ENCODE results near the gene SH3BP5.
"Not testable (repeated sequence)": the region's sequence is repeated elsewhere in the genome, so short reads cannot be mapped to it uniquely, and the experiment has no call there.

SH3BP5 gene, protein sequence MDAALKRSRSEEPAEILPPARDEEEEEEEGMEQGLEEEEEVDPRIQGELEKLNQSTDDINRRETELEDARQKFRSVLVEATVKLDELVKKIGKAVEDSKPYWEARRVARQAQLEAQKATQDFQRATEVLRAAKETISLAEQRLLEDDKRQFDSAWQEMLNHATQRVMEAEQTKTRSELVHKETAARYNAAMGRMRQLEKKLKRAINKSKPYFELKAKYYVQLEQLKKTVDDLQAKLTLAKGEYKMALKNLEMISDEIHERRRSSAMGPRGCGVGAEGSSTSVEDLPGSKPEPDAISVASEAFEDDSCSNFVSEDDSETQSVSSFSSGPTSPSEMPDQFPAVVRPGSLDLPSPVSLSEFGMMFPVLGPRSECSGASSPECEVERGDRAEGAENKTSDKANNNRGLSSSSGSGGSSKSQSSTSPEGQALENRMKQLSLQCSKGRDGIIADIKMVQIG

DNA sequence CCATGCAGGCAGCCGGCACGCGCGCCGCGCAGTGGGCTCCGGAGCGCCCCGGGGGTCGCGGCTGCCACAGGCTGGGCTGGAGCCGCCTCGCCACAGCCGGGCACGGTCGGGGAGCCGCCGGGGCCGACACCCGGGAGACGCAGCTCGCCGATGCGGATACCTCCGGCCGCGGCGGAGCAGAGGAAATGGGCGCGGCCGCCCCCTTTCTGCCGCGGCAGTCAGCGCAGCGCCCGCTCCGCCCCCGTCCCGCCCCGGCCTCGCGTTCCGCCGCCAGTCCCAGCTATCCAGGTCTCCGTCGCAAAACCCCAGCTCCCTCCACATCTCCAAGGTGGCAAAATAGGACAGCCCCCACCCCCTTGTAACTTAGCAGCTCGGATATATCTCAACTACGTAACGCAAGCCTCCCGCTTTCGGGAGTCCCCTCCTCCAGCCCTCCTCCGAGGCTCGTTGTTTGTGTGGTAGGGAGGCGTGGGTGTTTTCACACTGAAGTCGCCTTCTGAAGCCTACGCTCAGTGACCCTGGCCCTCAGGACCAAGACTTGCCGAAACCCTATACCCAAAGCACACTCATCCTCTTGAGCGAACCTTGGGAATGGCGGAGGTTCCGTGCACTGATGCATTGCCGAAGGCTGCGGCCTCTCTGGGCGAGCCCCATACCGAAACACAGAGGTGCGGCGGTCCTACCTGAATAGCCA lies at the start of gene SH3BP5:
Gene SH3BP5, minus strand, starts transcription at position 182 of the 694 bp plus-strand sequence. Its CDS starts 178 bp downstream, at position 4.
- Histone ChIP-seq H3K4me1 (ENCODE audit: insufficient read depth, low read length) (peaks cover 14% of the 10 kb centered on the region), H3K9ac (ENCODE audit: low read length) (peak within 1 kb of the TSS; percentile 40), H3K27ac (ENCODE audit: low read depth, low read length) (peak within 1 kb of the TSS; percentile 69), H3K4me3 (ENCODE audit: low read depth in 1 of 2, low read length in 2 of 2) (peak within 1 kb of the TSS; percentile 71 to 81), H3K36me3 (ENCODE audit: insufficient read depth, low read length) (no peaks in the 10 kb centered on the region), H3K27me3 (ENCODE audit: control insufficient read depth in 1 of 2, insufficient read depth in 2 of 2, low read length in 2 of 2) (no peaks in the 10 kb centered on the region), H3K9me3 (ENCODE audit: low read length) (no peaks in the 10 kb centered on the region)

DNA sequence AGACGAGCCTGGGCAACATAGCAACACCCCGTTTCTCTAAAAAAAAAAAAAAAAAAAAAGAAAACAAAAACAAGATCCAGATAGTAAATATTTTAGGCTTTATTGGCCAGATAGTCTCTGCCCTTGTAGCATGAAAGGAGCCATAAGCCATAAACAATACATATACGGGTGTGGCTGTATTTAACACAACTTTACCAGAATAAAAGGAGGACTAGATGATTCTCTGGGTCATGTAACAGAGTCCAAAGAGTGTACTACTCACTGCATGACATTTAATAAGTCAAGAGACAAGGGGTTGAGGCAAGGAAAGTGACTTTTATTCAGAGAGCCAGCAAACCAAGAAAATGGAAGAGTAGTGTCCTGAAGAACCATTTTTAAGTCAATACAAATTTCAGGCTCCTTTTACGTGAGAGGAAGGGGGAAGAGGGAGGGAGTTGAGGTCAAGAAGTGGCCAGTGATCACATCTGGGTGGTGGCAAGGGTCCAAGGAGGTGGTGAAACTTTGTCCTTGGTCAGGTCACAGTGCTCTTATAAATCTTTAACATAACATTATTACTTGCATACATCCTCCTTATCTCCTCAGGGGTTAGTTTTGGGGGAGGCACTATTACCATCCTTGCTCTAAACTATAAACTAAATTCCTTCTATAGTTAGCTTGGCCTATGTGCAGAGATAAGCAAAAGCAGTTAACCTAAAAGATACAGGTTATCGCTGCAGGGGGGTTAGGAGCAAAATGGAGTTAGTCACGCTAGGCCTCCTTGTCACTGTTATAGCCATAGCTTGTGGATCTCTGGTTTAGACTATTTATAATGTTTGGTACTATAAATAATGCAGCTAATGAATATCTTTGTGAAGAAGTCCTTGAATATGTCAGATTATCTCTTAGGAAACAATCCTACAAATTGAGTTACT lies 48.8 kb upstream of the SH3BP5 start:
- Histone ChIP-seq H3K4me1 (ENCODE audit: insufficient read depth, low read length) (no peaks in the 10 kb centered on the region), H3K27me3 (ENCODE audit: control insufficient read depth in 1 of 2, insufficient read depth in 2 of 2, low read length in 2 of 2) (no peaks in the 10 kb centered on the region), H3K36me3 (ENCODE audit: insufficient read depth, low read length) (no peaks in the 10 kb centered on the region), H3K27ac (ENCODE audit: low read depth, low read length) (no peak overlapping the region), H3K9ac (ENCODE audit: low read length) (no peak overlapping the region), H3K9me3 (ENCODE audit: low read length) (no peaks in the 10 kb centered on the region), H3K4me3 (ENCODE audit: low read depth in 1 of 2, low read length in 2 of 2) (no peak overlapping the region)

DNA sequence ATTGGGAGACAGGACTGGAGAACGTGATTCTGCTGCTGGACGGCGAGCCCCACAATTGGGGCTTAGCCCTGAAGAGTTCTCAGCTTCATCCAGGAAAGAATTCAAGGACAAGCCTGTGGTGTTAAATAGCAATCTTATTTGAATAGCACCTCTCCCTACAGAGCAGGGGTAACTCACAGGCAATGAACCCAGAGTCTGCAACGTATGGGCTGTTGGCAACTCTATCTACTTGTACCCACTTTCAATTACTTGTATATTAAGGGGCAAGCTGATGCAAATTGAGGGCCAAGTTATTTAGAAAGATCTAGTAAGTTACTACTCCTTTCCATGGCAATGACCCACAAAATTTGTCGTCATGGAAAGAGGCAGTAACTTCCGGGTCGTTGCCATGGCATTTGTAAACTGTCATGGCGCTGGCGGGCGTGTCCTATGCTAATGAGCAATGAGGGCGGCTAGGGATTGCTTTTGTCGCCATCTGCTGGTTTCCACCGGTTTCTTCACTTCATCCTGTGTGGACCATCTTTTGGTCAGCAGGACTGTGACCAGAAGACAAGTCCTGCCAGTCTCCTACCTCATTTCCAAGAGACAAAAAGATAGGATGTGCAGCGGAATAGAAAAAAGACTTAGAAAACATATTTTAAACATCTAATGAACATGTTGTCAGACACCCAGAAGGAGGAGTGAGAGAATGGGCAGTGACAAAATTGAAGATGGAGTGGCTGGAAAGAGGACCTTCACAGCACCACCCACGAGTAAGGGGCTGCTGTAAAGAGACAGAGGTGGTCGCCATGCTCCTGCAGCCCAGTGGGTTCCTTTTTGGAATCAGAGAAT lies 45.8 kb upstream of the SH3BP5 start:
- Histone ChIP-seq H3K4me3 (ENCODE audit: low read depth in 1 of 2, low read length in 2 of 2) (no peak overlapping the region), H3K27me3 (ENCODE audit: control insufficient read depth in 1 of 2, insufficient read depth in 2 of 2, low read length in 2 of 2) (no peaks in the 10 kb centered on the region), H3K36me3 (ENCODE audit: insufficient read depth, low read length) (no peaks in the 10 kb centered on the region), H3K9me3 (ENCODE audit: low read length) (no peaks in the 10 kb centered on the region), H3K9ac (ENCODE audit: low read length) (no peak overlapping the region), H3K27ac (ENCODE audit: low read depth, low read length) (no peak overlapping the region), H3K4me1 (ENCODE audit: insufficient read depth, low read length) (no peaks in the 10 kb centered on the region)

DNA sequence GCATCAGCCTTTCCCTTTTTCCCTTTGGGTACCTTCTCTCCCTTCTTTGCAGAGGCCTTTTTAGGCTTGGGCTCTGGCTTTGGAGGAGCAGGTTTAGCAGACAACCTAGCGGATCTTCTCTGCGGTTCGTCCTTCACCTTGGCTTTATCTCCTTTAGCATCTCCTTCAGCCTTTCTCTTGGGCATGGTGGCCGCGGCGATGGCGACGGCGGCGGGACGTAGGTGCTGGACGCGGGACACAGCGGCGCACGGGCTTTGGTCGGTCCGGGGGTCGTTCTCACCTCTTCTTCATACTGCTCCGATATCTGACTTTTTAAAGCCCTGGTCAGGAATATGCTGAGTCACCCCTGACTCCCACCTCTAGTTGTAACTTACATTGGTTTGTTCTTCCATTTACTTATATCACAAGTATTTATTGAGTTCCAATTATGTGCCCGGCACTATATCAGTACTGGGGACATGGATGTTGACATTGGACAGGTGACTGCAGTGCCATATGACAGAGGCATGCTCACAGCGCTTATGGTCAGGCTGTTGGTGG lies 43.1 kb upstream of the SH3BP5 start:
- H3K9ac ChIP-seq (ENCODE audit: low read length) = no peak overlapping the region
- H3K27me3 ChIP-seq (ENCODE audit: control insufficient read depth in 1 of 2, insufficient read depth in 2 of 2, low read length in 2 of 2) = no peaks in the 10 kb centered on the region
- H3K36me3 ChIP-seq (ENCODE audit: insufficient read depth, low read length) = no peaks in the 10 kb centered on the region
- no peak overlapping the region for H3K4me3 ChIP-seq (ENCODE audit: low read depth in 1 of 2, low read length in 2 of 2)
- no peak overlapping the region for H3K27ac ChIP-seq (ENCODE audit: low read depth, low read length)
- no peaks in the 10 kb centered on the region for H3K4me1 ChIP-seq (ENCODE audit: insufficient read depth, low read length)
- H3K9me3 ChIP-seq (ENCODE audit: low read length) = no peaks in the 10 kb centered on the region

DNA sequence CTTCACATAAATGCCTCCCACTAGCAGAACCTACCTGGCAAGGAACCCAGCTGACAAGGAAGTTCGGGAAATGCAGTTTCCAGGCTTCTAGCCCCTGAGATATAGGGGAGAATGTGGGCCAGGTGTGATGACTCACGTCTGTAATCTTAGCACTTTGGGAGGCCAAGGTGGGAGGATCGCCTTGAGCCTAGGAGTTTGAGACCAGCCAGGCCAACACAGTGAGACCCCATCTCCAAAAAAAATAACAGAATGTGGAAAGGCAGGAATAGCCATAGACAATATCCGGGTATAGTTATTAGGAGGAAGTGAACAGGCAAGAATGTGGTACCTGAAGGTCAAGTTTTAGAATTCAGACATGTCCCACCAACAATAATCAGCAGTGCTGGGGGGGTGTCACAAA lies 40.5 kb upstream of the SH3BP5 start:
- no peaks in the 10 kb centered on the region for H3K4me1 ChIP-seq (ENCODE audit: insufficient read depth, low read length)

DNA sequence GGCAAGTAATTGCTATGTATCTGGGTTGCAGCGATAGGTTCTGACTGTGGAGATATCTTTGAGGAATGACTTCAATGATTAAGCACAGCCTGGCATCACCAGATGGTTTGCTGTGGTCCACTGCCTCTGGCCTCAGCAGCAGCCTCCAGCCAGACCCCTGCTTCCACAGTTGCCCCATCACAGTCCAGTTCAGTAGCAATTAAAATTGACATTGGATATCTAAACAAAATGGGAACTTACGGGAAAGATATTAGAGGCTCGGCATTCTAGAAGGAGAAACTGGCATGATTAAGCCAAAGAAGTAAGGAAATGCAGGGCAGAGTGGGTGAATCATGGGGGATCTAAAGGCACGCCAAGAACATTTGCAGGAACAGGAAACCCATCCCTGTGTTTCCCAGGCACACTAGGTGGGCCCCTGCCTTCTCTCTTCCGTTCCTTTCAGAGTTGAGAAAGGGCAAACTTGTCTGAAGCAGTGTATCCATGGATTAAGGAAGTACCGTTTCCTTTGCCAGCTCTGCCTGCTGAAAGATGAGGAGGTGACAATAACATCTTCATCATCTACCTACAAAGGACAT lies 36.3 kb upstream of the SH3BP5 start:
- Histone ChIP-seq H3K27ac (ENCODE audit: low read depth, low read length) (no peak overlapping the region), H3K9me3 (ENCODE audit: low read length) (no peaks in the 10 kb centered on the region)

More for the DNA sequence above, 40.5 kb upstream of the SH3BP5 start:
- Histone ChIP-seq H3K9me3 (ENCODE audit: low read length) (no peaks in the 10 kb centered on the region), H3K36me3 (ENCODE audit: insufficient read depth, low read length) (no peaks in the 10 kb centered on the region), H3K9ac (ENCODE audit: low read length) (no peak overlapping the region), H3K27ac (ENCODE audit: low read depth, low read length) (no peak overlapping the region), H3K27me3 (ENCODE audit: control insufficient read depth in 1 of 2, insufficient read depth in 2 of 2, low read length in 2 of 2) (no peaks in the 10 kb centered on the region), H3K4me3 (ENCODE audit: low read depth in 1 of 2, low read length in 2 of 2) (no peak overlapping the region)

DNA sequence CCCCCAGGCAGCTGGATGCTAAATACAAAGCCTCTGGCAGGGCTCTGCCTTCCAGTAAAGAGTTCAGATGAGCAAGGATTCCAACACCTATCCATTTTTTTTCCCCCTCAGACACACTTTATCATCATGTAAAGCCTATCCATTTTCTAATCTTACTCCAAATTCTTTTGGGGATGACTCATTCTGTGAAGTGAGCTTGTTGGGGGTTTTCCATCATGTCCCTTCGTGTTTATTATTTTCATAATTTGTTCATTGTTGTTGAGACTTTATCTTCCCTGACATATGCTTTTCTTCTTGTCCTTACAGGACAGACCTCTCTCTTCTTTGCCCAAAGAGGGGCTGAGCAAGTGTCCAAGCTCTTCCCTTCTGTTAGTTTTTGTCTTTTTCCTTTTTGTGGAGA lies 34.7 kb upstream of the SH3BP5 start:
- no peak overlapping the region for H3K27ac ChIP-seq (ENCODE audit: low read depth, low read length)
- no peaks in the 10 kb centered on the region for H3K27me3 ChIP-seq (ENCODE audit: control insufficient read depth in 1 of 2, insufficient read depth in 2 of 2, low read length in 2 of 2)
- H3K9me3 ChIP-seq (ENCODE audit: low read length) = no peaks in the 10 kb centered on the region
- H3K4me1 ChIP-seq (ENCODE audit: insufficient read depth, low read length) = no peaks in the 10 kb centered on the region
- no peak overlapping the region for H3K9ac ChIP-seq (ENCODE audit: low read length)
- H3K36me3 ChIP-seq (ENCODE audit: insufficient read depth, low read length) = no peaks in the 10 kb centered on the region
- no peak overlapping the region for H3K4me3 ChIP-seq (ENCODE audit: low read depth in 1 of 2, low read length in 2 of 2)

More for the DNA sequence above, 36.3 kb upstream of the SH3BP5 start:
- H3K36me3 ChIP-seq (ENCODE audit: insufficient read depth, low read length) = no peaks in the 10 kb centered on the region
- H3K9ac ChIP-seq (ENCODE audit: low read length) = no peak overlapping the region
- H3K4me1 ChIP-seq (ENCODE audit: insufficient read depth, low read length) = no peaks in the 10 kb centered on the region
- H3K4me3 ChIP-seq (ENCODE audit: low read depth in 1 of 2, low read length in 2 of 2) = no peak overlapping the region
- H3K27me3 ChIP-seq (ENCODE audit: control insufficient read depth in 1 of 2, insufficient read depth in 2 of 2, low read length in 2 of 2) = no peaks in the 10 kb centered on the region

DNA sequence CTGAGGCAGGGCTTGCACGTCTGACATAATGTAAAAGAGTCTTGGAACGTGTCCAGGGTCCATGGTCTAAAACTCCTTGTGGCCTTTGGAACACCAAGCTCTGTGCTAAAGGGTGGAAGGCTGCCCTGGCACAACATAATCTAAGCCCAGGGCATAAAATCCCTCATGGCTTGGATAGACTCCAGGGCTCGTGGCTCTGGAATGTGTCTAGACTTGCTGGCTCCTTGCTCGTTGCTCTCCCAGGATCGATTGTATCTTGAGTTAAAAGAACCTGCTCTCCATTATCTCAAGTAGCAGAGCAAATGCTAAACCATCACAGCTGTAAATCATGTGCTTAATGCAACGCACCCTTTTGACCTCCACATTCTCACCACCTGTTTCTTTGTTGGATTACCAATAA lies 31.7 kb upstream of the SH3BP5 start:
- H3K9me3 ChIP-seq (ENCODE audit: low read length); H3K4me3 ChIP-seq (ENCODE audit: low read depth in 1 of 2, low read length in 2 of 2); H3K4me1 ChIP-seq (ENCODE audit: insufficient read depth, low read length); H3K9ac ChIP-seq (ENCODE audit: low read length); H3K27me3 ChIP-seq (ENCODE audit: control insufficient read depth in 1 of 2, insufficient read depth in 2 of 2, low read length in 2 of 2); H3K36me3 ChIP-seq (ENCODE audit: insufficient read depth, low read length); H3K27ac ChIP-seq (ENCODE audit: low read depth, low read length): not testable (repeated sequence)

DNA sequence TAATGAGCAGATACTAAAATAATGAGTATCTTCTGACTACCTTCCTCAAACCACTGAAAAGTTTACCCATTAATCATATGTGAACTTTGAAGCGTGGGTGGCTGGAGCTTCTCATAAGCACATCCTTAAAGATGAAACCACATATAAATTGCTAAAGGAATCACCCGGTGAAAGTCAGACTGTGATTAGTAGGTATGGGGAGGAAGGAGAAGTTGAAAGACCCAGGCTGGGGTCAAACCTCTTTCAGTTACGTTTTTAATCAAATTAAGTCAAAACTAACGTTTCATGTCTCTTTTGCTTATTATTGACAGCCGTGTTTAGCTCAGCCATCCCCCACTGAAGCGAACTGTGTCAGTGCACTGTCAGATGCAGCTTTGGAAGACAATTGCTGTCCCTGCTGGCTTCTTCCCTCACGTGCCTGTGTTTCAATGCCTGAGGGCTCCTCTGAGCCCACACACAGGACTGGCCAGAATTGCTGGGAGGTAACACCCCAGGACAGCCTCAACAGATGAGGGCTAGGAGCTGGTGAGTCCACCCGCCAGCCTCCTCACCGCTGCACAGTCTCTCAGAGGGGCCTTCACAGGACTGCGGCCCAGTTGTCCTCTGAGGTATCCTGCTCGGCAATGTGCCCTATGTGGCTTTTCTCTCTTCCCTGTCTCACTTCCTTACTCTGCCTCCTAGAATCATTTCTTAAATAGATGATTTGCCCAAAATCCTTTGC lies 29.3 kb upstream of the SH3BP5 start:
- H3K4me1 ChIP-seq (ENCODE audit: insufficient read depth, low read length) = peaks cover 6% of the 10 kb centered on the region
- no peaks in the 10 kb centered on the region for H3K27me3 ChIP-seq (ENCODE audit: control insufficient read depth in 1 of 2, insufficient read depth in 2 of 2, low read length in 2 of 2)
- no peaks in the 10 kb centered on the region for H3K36me3 ChIP-seq (ENCODE audit: insufficient read depth, low read length)
- no peak overlapping the region for H3K9ac ChIP-seq (ENCODE audit: low read length)
- H3K4me3 ChIP-seq (ENCODE audit: low read depth in 1 of 2, low read length in 2 of 2) = no peak overlapping the region
- H3K9me3 ChIP-seq (ENCODE audit: low read length) = no peaks in the 10 kb centered on the region
- no peak overlapping the region for H3K27ac ChIP-seq (ENCODE audit: low read depth, low read length)
